Activated naive CD4-positive, alpha-beta T cell (primary cell): ENCODE data around the gene RPUSD2.
A peak's percentile ranks its signal among the peaks of the same experiment; 100 is the strongest.
"Not testable (repeated sequence)": the region's sequence is repeated elsewhere in the genome, so short reads cannot be mapped to it uniquely, and the experiment has no call there.

Experiments
- DNase-seq, 4 experiments: peaks; one replicate each; lab custom pipeline; 2025; lab: John Stamatoyannopoulos, UW

The RPUSD2 gene

GRCh38 chr15:40565333-40566238, 3.5 kb upstream of the RPUSD2 start:
- DNase-seq: no peak

DNA sequence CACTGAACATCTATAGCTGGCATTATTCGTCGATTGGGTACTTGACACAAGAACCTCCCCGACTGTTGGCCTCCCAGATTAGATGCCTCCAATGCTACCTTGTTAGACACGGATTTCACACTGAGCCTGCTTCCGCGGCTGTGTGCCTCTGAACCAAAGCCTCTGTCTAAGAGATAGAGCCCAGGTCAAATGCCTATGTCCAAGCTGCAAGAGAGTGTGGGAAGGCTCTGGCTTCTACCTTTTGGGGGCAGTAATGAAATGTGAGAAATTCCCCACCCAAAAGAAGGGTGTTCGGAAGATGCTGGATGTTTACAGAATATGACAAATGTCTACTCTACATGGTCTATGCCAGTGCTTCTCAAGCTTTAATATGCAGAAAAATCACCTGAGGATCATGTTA, 2.0 kb upstream of the RPUSD2 start:
- no peak for DNase-seq

- no peak for DNase-seq
Observed at GRCh38 chr15:40575113-40575512, 6.0 kb downstream of the RPUSD2 start.

DNA sequence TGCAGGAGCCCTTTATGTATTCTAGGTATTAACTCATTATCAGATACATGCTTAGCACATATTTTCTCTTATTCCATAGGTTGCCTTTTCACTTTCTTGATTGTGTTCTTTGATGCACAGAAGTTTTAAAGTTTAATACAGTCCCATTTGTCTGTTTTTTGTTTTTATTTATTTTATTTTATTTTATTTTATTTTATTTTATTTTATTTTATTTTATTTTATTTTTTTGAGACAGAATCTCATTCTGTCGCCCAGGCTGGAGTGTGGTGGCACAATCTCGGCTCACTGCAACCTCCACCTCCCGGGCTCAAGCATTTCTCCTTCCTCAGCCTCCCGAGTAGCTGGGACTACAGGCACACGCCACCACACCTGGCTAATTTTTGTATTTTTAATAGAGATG, 7.8 kb downstream of the RPUSD2 start:
- DNase-seq: not testable (repeated sequence)

DNA sequence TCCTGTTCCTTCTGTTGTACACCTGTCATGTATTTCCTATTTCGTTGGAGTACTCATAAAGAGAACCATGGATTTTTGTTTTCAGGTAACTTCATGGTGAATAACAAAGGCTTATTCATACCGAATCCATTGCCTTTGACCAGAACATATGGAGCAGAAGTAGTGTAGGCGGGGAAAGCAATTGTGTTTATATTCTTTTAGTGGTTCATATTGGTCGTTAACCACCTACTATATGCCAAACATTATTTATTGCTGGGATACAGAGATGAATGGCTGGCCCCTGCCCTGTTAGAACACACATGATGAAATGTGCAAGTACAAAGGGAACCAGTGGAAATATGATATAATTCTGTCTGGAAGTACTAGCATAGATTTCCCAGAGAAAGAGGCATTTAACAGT, 9.8 kb downstream of the RPUSD2 start:
- DNase-seq: no peak

DNA sequence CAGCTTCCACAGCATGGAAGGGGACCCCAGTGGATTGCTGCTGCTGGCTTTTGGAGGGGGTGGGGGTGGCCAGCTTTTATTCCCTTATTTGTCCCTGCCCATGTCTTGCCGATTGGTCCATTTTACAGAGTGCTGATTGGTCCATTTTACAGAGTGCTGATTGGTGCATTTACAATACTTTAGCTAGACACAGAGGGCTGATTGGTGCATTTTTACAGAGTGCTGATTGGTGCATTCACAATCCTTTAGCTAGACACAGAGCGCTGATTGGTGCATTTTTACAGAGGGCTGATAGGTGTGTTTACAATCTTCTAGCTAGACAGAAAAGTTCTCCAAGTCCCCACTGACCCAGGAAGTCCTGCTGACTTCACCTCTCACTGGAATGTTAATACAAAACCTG, 12.7 kb downstream of the RPUSD2 start:
- DNase-seq: not testable (repeated sequence)

- no peak for DNase-seq
Observed at GRCh38 chr15:40582726-40583246, 13.7 kb downstream of the RPUSD2 start.

- DNase-seq: no peak
Observed at GRCh38 chr15:40584191-40584590, 15.1 kb downstream of the RPUSD2 start.

DNA sequence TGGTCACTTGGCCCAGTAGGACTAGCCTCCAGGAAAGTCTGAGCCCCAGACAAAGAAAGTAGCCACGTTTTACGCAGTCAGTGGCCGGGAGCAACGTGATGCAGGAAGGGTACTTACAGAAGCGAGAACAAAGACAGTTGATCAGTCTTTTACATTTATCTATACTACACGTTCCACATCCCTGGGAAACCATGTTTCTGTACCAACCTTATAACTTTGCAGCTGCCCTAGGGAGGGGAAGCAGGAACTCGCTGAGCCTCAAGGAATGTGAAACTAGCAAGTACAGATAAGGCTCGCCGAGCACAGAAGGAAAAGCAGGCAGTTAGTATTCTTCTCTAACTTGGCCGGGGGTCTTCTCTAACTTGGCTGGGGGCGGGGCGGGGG, 21.6 kb downstream of the RPUSD2 start:
- no peak for DNase-seq

- DNase-seq: no peak
Observed at GRCh38 chr15:40591389-40591788, 22.3 kb downstream of the RPUSD2 start.

- DNase-seq: no peak
Observed at GRCh38 chr15:40593165-40593564, 24.1 kb downstream of the RPUSD2 start.

DNA sequence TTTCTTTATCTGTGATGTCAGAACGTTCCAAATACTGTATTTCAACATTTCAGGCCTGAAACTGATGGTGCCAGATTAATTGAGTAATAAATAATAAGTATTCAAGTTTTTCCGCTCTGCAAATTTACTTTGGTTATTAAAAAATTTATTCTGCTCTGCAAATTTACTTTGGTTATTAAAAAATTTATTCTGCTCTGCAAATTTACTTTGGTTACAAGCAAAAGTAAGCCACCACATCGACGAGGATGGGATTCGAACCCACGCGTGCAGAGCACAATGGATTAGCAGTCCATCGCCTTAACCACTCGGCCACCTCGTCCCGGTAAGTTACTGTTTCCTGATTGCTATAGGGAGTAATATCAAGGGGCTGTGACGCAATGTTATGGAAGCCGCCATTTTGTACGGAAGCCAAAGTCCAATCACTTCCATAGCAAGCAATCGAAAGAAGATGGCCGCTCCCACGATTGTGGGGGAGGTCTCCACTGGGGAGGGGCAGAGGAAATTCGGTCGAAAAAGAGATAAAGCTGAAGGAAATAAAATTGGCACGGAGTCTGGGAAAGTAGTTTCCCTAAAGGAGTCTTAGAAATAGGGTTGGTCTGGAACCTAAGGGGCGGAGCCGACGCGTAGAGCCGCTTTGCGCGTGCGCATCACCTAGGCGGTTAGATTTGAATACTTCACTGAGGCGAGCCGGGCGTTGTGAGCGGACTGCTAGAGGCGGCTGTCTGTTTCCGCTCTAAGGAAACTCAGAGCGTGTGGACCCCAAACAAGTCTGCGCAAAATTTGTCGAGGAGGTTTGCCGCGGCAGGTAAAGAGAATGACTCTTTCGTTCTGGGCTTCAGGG, 24.7 kb downstream of the RPUSD2 start, which contains the start of gene KNL1:
Gene KNL1, plus strand, starts transcription at position 662 of the 841 bp plus-strand sequence. CDS start 8,683 bp downstream, outside the sequence.
- DNase-seq: peak; percentile 76 to 87 (median 82)

GRCh38 chr15:40594429-40594836, 25.3 kb downstream of the RPUSD2 start:
- no peak for DNase-seq

GRCh38 chr15:40595219-40595618, 26.1 kb downstream of the RPUSD2 start:
- no peak for DNase-seq

DNA sequence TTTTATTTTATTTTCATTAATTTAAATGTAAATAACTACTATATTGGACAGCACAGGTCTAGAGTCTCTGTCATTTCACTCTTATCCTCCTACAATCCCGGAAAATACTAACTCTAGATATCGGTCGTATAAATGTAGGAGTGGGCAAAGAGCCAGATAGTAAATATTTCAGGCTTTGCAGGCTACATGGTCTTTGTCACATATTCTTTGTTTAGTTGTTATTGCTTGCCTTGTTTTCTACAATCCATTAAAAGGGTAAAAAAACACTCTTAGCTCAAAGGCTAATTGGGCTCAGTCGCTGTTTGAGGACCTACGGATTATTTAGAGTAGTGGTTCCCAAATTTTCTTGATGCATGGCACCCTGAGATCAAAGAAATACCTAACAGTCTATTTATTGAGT, 26.7 kb downstream of the RPUSD2 start:
- no peak for DNase-seq

- no peak for DNase-seq
Observed at GRCh38 chr15:40597024-40597423, 27.9 kb downstream of the RPUSD2 start.

DNA sequence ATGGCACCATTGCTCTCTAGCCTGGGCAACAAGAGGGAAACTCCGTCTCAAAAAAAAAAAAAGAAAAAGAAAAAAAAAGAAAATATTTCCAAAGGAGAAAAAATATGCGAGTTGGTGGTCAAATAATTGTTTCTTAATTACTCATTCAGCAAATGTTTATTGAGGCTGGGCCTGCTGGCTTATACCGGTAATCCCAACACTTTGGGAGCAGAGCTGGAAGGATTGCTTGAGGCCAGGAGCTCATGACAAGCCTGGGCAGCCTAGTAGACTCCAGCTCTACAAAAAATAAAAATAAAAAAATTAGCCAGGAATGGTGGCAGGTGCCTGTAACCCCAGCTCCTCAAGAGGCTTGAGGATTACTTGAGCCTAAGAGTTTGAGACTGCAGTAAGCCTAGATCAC, 29.0 kb downstream of the RPUSD2 start:
- no peak for DNase-seq

GRCh38 chr15:40598672-40599071, 29.6 kb downstream of the RPUSD2 start:
- no peak for DNase-seq

DNA sequence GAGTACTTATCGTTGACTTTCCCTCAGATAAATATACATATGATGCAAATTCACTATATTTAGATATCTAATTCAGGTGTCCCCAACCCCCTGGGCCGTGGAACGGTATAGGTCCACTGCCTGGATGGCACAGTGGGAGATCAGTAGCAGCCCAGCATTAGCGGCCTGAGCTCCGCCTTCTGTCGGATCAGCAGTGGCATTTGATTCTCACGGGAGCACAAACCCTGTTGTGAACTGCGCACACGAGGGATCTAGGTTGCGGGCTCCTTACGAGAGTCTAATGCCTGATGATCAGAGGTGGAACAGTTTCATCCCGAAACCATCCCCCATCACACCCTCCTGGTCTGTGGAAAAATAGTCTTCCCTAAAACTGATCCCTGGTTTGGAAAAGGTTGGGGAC, 31.9 kb downstream of the RPUSD2 start:
- no peak for DNase-seq

- DNase-seq: no peak
Observed at GRCh38 chr15:40603935-40604334, 34.8 kb downstream of the RPUSD2 start.

DNA sequence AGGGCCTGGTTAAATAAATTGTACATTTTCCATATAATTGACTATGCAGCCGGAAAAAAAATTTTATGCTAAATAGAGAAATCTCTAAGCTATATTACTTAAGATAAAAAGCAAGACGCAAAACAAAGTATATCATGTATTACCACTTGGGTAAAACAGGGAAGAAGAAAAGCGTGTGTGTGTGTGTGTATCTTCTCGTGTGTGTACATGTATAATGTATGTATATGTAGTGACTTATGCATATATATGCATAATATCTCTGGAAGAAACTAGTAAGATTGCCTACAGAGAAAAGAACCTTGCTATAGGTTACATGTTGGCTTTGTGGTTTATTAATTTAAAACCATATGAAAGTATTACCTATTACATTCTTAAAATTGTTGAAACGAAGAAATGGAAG, 44.0 kb downstream of the RPUSD2 start:
- DNase-seq: no peak

GRCh38 chr15:40618023-40618422, 48.9 kb downstream of the RPUSD2 start:
- no peak for DNase-seq

DNA sequence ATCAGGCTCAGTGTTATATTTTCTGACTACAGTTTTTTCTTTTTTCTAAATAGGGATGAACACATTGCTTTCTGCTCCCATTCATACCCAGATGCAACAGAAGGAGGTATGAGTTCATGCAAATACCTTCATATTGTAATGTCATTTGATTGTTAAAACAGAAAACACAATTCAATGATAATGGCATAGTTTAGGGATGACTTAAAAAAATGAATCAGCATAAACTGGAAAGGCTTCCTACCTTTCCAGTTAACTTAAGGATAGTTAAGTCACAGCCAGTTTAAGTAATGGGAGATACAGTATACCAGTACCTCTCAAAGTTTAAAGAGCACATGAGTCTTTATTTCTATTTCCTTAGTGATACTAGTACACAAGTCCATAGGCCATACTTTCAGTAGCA, 49.8 kb downstream of the RPUSD2 start:
- DNase-seq: no peak
